ENCODE data around the gene ZNF469. TPM values are rescaled to one million over a fixed set of nuclear protein-coding genes. Genes with fewer than 3 reads are reported as not detected.

ZNF469 gene
- total and polyA plus RNA-seq, 2 donors (not counting 3 experiments of a cell fraction or from before 2014, with no cell fraction given), result 0.90 to 5.7 TPM

- dilution Hi-C loops (cut with MboI; ENCODE audit: extremely low pct_ligation_motif_present, low sequenced_read_pairs), result no loop called here
- H3K9me1 ChIP-seq (replicated peaks; ENCODE audit: control insufficient read depth, extremely low read depth, insufficient read depth, low read length), result no peaks in the 10 kb centered on the region
- no peaks in the 10 kb centered on the region for H3K79me2 ChIP-seq (ENCODE audit: control insufficient read depth, insufficient read depth, low read length)
- H3K27me3 ChIP-seq (ENCODE audit: control insufficient read depth in 2 of 2, insufficient read depth in 2 of 2, low read length in 2 of 2), result no peaks in the 10 kb centered on the region
- no TSS peak for BruUV-seq (replicated peaks)
- DNase-seq (ENCODE audit: low read depth, low spot score) (no peak), FAIRE-seq (no peak)
- no peak overlapping the region for H3K27ac ChIP-seq (ENCODE audit: insufficient read depth, low read depth, low read length)
- no peaks in the 10 kb centered on the region for H4K20me1 ChIP-seq (replicated peaks; ENCODE audit: control insufficient read depth, extremely low read depth, insufficient read depth, low read length)
- no peak overlapping the region for H3K9ac ChIP-seq (replicated peaks; ENCODE audit: extremely low read depth, insufficient read depth, low read length)
- no peaks in the 10 kb centered on the region for H3K9me3 ChIP-seq (replicated peaks; ENCODE audit: control insufficient read depth, insufficient read depth, low read length)
- ChIA-PET POLR2A (no interaction called here), CTCF (no interaction called here)
- H3K4me3 ChIP-seq (replicated peaks in 1 of 3; ENCODE audit: insufficient read depth in 1 of 3, low read depth in 1 of 3, low read length in 3 of 3), result no peak overlapping the region
- H2AFZ ChIP-seq (ENCODE audit: low read depth, low read length), result no peak overlapping the region
- H3K4me2 ChIP-seq (ENCODE audit: insufficient read depth, low read length), result no peak overlapping the region
- H3K36me3 ChIP-seq (ENCODE audit: control insufficient read depth in 2 of 2, extremely low read depth in 1 of 2, insufficient read depth in 2 of 2, low read length in 2 of 2), result no peaks in the 10 kb centered on the region
- intact Hi-C loops (cut with micrococcal nuclease), result no loop called here
- H3K4me1 ChIP-seq (ENCODE audit: control insufficient read depth, extremely low read depth, insufficient read depth, low read length), result no peaks in the 10 kb centered on the region
- no peak for TF ChIP-seq MAX (IDR thresholded peaks at IDR 0.05; ENCODE audit: insufficient read depth, insufficient read length)
- no peak for TF ChIP-seq FOS (IDR thresholded peaks at IDR 0.05; ENCODE audit: borderline replicate concordance, insufficient read depth, low read length)
- TF ChIP-seq POLR2A (IDR thresholded peaks at IDR 0.05; ENCODE audit: low read depth, low read length), result no peak
- no peak for TF ChIP-seq CTCF (IDR thresholded peaks at IDR 0.05; ENCODE audit: extremely low read depth in 1 of 2, insufficient read depth in 1 of 2, low read depth in 1 of 2, low read length in 2 of 2)
- no peak for TF ChIP-seq EZH2 (IDR thresholded peaks at IDR 0.05; ENCODE audit: borderline replicate concordance, low read depth, low read length, severe bottlenecking)
- TF ChIP-seq GATA2 (IDR thresholded peaks at IDR 0.05; ENCODE audit: insufficient read depth, insufficient read length, low read depth, low read length), result no peak
- TF ChIP-seq POLR2AphosphoS5 (IDR thresholded peaks at IDR 0.05; ENCODE audit: insufficient read depth, low read depth, low read length), result no peak
- TF ChIP-seq MYC (IDR thresholded peaks at IDR 0.05; ENCODE audit: low read depth, low read length), result no peak
- no peak for TF ChIP-seq JUN (IDR thresholded peaks at IDR 0.05; ENCODE audit: borderline replicate concordance, insufficient read depth, insufficient read length, low read depth)
Measured at GRCh38 chr16:88421871-88422433, 39.2 kb downstream of the ZNF469 start.
